Duodenal mucosa (tissue), 2 donors: ENCODE results near the gene DRC7.

Source experiments
- H3K27ac ChIP-seq: one replicate; pipeline ENCODE4 v1.7.0; 2013; ENCODE audit warnings: low read depth, low read length
- H3K27me3 ChIP-seq, 2 donors: one replicate each; pipeline ENCODE4 v1.7.0; 2013; ENCODE audit warnings: low read length in 2 of 2, control low read depth in 1 of 2; ENCODE audit not compliant: insufficient read depth in 2 of 2, control insufficient read depth in 1 of 2
- H3K36me3 ChIP-seq, 2 donors: one replicate each; pipeline ENCODE4 v1.7.0; 2013; ENCODE audit warnings: low read length in 2 of 2, control low read depth in 1 of 2; ENCODE audit not compliant: insufficient read depth in 2 of 2, control insufficient read depth in 1 of 2
- H3K4me1 ChIP-seq, 2 donors: one replicate each; pipeline ENCODE4 v1.7.0; 2013; ENCODE audit warnings: low read length in 2 of 2, control low read depth in 1 of 2; ENCODE audit not compliant: insufficient read depth in 2 of 2, control insufficient read depth in 1 of 2
- H3K4me3 ChIP-seq, 2 donors: one replicate each; pipeline ENCODE4 v1.7.0; 2013; ENCODE audit warnings: low read length in 2 of 2, low read depth in 1 of 2
- H3K9ac ChIP-seq, 2 donors: one replicate each; pipeline ENCODE4 v1.7.0; 2013; ENCODE audit warnings: low read length in 2 of 2, low read depth in 1 of 2
- H3K9me3 ChIP-seq, 2 donors: one replicate each; pipeline ENCODE4 v1.7.0; 2013; ENCODE audit warnings: low read length in 2 of 2, control low read depth in 1 of 2; ENCODE audit not compliant: control insufficient read depth in 1 of 2

Gene DRC7

DNA sequence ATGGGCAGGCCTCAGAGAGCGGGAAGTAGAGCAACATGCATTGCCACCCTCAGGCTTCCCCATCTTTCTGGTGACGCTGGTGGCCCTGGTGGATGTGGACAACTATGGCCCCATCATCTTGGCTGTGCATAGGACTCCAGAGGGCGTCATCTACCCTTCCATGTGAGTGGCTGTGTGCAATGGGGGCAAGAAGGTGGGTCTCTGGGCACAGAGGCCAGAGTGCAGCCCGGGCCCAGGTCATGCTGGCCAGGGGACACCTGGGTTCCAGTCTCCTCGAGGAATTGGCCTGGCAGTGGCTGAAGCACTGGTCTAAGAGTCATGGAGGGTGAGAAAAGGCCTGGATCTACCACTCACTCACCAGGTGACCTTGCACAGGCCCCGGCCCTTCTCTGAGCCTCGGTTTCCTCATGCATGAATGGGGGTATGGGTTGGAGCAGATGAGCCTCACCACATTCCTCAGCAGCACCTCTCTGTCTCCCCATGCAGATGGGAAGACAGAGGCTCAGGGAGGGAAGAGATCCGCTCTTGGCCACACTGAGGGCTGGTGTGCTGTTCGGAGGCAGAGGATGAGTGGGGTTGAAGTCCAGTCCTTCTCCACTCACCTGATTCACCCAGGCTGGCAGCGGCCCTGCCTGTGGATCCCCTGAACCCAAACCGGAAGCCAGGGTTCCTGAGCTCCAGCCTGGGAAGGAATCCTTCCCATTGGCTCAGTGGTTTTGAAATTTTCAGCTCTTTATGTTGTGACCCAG is 33.7 kb upstream of the DRC7 start:
- H3K27me3 ChIP-seq = no peaks in the 10 kb centered on the region
- H3K9ac ChIP-seq = no peak overlapping the region
- no peak overlapping the region for H3K4me3 ChIP-seq
- H3K9me3 ChIP-seq = no peaks in the 10 kb centered on the region
- H3K36me3 ChIP-seq = peaks cover 12 to 69% of the 10 kb centered on the region in 2 donors
- H3K27ac ChIP-seq = no peak overlapping the region
- H3K4me1 ChIP-seq = no peaks in the 10 kb centered on the region

- no peak overlapping the region for H3K4me3 ChIP-seq
- no peak overlapping the region for H3K9ac ChIP-seq
- no peaks in the 10 kb centered on the region for H3K4me1 ChIP-seq
- H3K27ac ChIP-seq = no peak overlapping the region
- H3K27me3 ChIP-seq = no peaks in the 10 kb centered on the region
- H3K9me3 ChIP-seq = no peaks in the 10 kb centered on the region
- H3K36me3 ChIP-seq = peaks cover 12 to 63% of the 10 kb centered on the region in 2 donors
These were observed 33.1 kb upstream of the DRC7 start for GRCh38 chr16:57661510-57661909.

- Histone ChIP-seq H3K9ac (no peak overlapping the region), H3K36me3 (peaks cover 12 to 63% of the 10 kb centered on the region in 2 donors)
These were observed 32.4 kb upstream of the DRC7 start for GRCh38 chr16:57661936-57662906.

DNA sequence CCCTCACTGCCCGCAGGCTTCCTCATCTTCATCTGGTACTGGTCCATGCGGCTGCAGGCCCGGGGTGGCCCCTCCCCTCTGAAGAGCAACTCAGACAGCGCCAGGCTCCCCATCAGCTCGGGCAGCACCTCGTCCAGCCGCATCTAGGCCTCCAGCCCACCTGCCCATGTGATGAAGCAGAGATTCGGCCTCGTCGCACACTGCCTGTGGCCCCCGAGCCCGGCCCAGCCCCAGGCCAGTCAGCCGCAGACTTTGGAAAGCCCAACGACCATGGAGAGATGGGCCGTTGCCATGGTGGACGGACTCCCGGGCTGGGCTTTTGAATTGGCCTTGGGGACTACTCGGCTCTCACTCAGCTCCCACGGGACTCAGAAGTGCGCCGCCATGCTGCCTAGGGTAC is 31.2 kb upstream of the DRC7 start:
- peaks cover 7 to 54% of the 10 kb centered on the region in 2 donors for H3K36me3 ChIP-seq
- H3K9ac ChIP-seq = no peak overlapping the region

More at GRCh38 chr16:57661936-57662906, 32.4 kb upstream of the DRC7 start:
- H3K27me3 ChIP-seq = no peaks in the 10 kb centered on the region
- H3K27ac ChIP-seq = no peak overlapping the region
- no peaks in the 10 kb centered on the region for H3K4me1 ChIP-seq
- no peaks in the 10 kb centered on the region for H3K9me3 ChIP-seq
- no peak overlapping the region for H3K4me3 ChIP-seq

DNA sequence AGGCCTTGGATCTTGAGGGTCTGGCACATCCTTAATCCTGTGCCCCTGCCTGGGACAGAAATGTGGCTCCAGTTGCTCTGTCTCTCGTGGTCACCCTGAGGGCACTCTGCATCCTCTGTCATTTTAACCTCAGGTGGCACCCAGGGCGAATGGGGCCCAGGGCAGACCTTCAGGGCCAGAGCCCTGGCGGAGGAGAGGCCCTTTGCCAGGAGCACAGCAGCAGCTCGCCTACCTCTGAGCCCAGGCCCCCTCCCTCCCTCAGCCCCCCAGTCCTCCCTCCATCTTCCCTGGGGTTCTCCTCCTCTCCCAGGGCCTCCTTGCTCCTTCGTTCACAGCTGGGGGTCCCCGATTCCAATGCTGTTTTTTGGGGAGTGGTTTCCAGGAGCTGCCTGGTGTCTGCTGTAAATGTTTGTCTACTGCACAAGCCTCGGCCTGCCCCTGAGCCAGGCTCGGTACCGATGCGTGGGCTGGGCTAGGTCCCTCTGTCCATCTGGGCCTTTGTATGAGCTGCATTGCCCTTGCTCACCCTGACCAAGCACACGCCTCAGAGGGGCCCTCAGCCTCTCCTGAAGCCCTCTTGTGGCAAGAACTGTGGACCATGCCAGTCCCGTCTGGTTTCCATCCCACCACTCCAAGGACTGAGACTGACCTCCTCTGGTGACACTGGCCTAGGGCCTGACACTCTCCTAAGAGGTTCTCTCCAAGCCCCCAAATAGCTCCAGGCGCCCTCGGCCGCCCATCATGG is 30.5 kb upstream of the DRC7 start:
- H3K27ac ChIP-seq = no peak overlapping the region

More for the DNA sequence above, 31.2 kb upstream of the DRC7 start:
- no peak overlapping the region for H3K27ac ChIP-seq
- no peaks in the 10 kb centered on the region for H3K27me3 ChIP-seq
- H3K4me1 ChIP-seq = no peaks in the 10 kb centered on the region
- H3K9me3 ChIP-seq = no peaks in the 10 kb centered on the region
- H3K4me3 ChIP-seq = no peak overlapping the region

GRCh38 chr16:57664662-57665025 is 30.0 kb upstream of the DRC7 start:
- no peaks in the 10 kb centered on the region for H3K9me3 ChIP-seq
- no peaks in the 10 kb centered on the region for H3K27me3 ChIP-seq
- peaks cover 4 to 42% of the 10 kb centered on the region in 2 donors for H3K36me3 ChIP-seq
- no peak overlapping the region for H3K9ac ChIP-seq
- no peak overlapping the region for H3K27ac ChIP-seq
- H3K4me1 ChIP-seq = no peaks in the 10 kb centered on the region
- H3K4me3 ChIP-seq = no peak overlapping the region

More for the DNA sequence above, 30.5 kb upstream of the DRC7 start:
- Histone ChIP-seq H3K36me3 (peaks cover 4 to 48% of the 10 kb centered on the region in 2 donors), H3K27me3 (no peaks in the 10 kb centered on the region), H3K9ac (no peak overlapping the region), H3K9me3 (no peaks in the 10 kb centered on the region), H3K4me3 (no peak overlapping the region), H3K4me1 (no peaks in the 10 kb centered on the region)

- H3K9me3 ChIP-seq = no peaks in the 10 kb centered on the region
- no peaks in the 10 kb centered on the region for H3K4me1 ChIP-seq
- no peak overlapping the region for H3K4me3 ChIP-seq
- H3K27me3 ChIP-seq = no peaks in the 10 kb centered on the region
- peaks cover 4 to 35% of the 10 kb centered on the region in 2 donors for H3K36me3 ChIP-seq
- no peak overlapping the region for H3K9ac ChIP-seq
- H3K27ac ChIP-seq = no peak overlapping the region
These were observed 29.1 kb upstream of the DRC7 start for GRCh38 chr16:57665541-57665940.

DNA sequence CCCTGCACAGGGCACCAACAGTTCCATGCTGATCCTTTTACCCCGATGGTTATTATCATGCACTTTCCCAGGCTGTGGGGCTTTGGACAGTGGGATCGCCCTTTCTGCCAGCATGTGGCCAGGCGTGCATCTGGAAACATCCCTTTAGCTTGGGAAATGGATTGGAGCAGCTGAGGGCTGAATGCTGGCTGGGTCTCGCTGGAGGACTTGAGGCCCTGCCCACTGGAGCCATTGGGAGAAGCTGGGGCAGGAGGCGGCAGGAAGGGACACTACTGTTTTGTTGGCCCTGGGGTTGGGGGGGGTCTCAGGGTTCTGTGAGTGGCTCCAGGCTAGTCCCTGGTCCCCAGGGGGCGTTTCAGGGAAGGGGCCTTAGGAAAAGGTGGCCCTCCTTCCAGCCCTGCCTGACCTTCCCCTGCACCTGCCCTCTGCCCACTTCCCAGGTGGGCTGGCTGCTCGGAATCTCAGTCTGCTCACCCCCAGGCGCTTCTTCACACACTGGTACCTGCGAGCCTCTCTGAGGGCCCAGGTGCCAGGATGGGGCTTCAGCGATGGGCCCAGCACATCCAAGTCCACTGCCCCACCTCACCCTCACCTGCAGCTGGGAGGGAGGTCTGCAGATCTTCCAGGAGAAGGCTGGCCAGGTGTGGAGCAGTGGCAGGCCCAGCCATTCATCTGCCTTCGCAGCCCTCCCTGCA is 28.1 kb upstream of the DRC7 start:
- Histone ChIP-seq H3K9ac (no peak overlapping the region), H3K9me3 (no peaks in the 10 kb centered on the region), H3K27me3 (no peaks in the 10 kb centered on the region), H3K27ac (no peak overlapping the region), H3K4me1 (no peaks in the 10 kb centered on the region), H3K36me3 (peaks cover 4 to 27% of the 10 kb centered on the region in 2 donors), H3K4me3 (no peak overlapping the region)

- no peaks in the 10 kb centered on the region for H3K27me3 ChIP-seq
- no peak overlapping the region for H3K27ac ChIP-seq
- no peaks in the 10 kb centered on the region for H3K4me1 ChIP-seq
- peaks cover under 1 to 21% of the 10 kb centered on the region in 2 donors for H3K36me3 ChIP-seq
- no peak overlapping the region for H3K4me3 ChIP-seq
- no peak overlapping the region for H3K9ac ChIP-seq
- no peaks in the 10 kb centered on the region for H3K9me3 ChIP-seq
These were observed 27.5 kb upstream of the DRC7 start for GRCh38 chr16:57667048-57667525.
